Activated CD8-positive, alpha-beta T cell treated with anti-CD3 and anti-CD28 coated beads for 36 hours (primary cell): ENCODE results near the gene RNU1-2. TPM values are rescaled to one million over a fixed set of nuclear protein-coding genes. Genes with fewer than 3 reads are reported as not detected.
A peak's percentile ranks its signal among the peaks of the same experiment; 100 is the strongest.
"Not testable (repeated sequence)": the region's sequence is repeated elsewhere in the genome, so short reads cannot be mapped to it uniquely, and the experiment has no call there.

Experiments
- ATAC-seq: fragments of 200-7000 bp; cut with Tn5 transposase; one replicate; pipeline ENCODE4 v1.10.0; 2021; ENCODE audit warnings: mild to moderate bottlenecking, moderate library complexity
- CTCF ChIA-PET: fragments of 350-600 bp; sonication (Branson Sonifier 250); formaldehyde crosslinking; loops from one replicate; lab custom pipeline; 2021; ENCODE audit warnings: antibody characterized with exemption; lab: Charles Lee
- POLR2A ChIA-PET: fragments of 350-600 bp; sonication (Branson Sonifier 250); formaldehyde crosslinking; loops from one replicate; lab custom pipeline; 2021; ENCODE audit warnings: antibody characterized with exemption; lab: Charles Lee
- DNase-seq: peaks from one replicate; pipeline ENCODE4 v3.0.0-alpha.2; 2020
- H3K27ac Mint-ChIP-seq: one replicate; pipeline ENCODE4 v1.8.0; 2021; ENCODE audit warnings: mild to moderate bottlenecking, mixed read lengths
- H3K27me3 Mint-ChIP-seq: one replicate; pipeline ENCODE4 v1.8.0; 2021; ENCODE audit warnings: mixed read lengths
- H3K36me3 Mint-ChIP-seq: one replicate; pipeline ENCODE4 v1.8.0; 2021; ENCODE audit warnings: low read depth, mixed read lengths
- H3K4me1 Mint-ChIP-seq: one replicate; pipeline ENCODE4 v1.8.0; 2021; ENCODE audit warnings: low read depth, mixed read lengths
- H3K4me3 Mint-ChIP-seq: one replicate; pipeline ENCODE4 v1.8.0; 2021; ENCODE audit warnings: mild to moderate bottlenecking, moderate library complexity, mixed read lengths
- H3K9me3 Mint-ChIP-seq: one replicate; pipeline ENCODE4 v1.8.0; 2021; ENCODE audit warnings: mixed read lengths
- CTCF ChIP-seq: fragments of 200-600 bp; IDR thresholded peaks from one replicate; pipeline ENCODE4 v1.8.0; 2022; ENCODE audit warnings: antibody characterized with exemption, mild to moderate bottlenecking
- intact Hi-C: fragments of 100-400 bp; cut with micrococcal nuclease; formaldehyde crosslinking; loops from one replicate; pipeline ENCODE4 v1.10.0; 2022
- total RNA-seq, 2 experiments: library from RNA; stranded (reverse); gene quantifications; one replicate each; pipeline ENCODE4 v1.2.3, GENCODE V29; 2021

RNU1-2 gene
- total RNA-seq, 2 experiments from 2014 or later, result 820 to 1,043 TPM

GRCh38 chr1:16907870-16908758 is 12.3 kb downstream of the RNU1-2 start:
- Mint-ChIP-seq H3K4me3 (no peak overlapping the region), H3K27ac (no peak overlapping the region), H3K27me3 (no peaks in the 10 kb centered on the region), H3K36me3 (no peaks in the 10 kb centered on the region), H3K9me3 (no peaks in the 10 kb centered on the region), H3K4me1 (peaks cover 8% of the 10 kb centered on the region)
- ATAC-seq (no peak), DNase-seq (no peak)
- no peak for TF ChIP-seq CTCF
- intact Hi-C loops, result no loop called here
- ChIA-PET POLR2A (no interaction called here), CTCF (no interaction called here)

GRCh38 chr1:16911851-16912721 is 16.3 kb downstream of the RNU1-2 start:
- H3K4me3 Mint-ChIP-seq, CTCF ChIA-PET, POLR2A ChIA-PET, intact Hi-C loops, H3K27ac Mint-ChIP-seq, DNase-seq, H3K9me3 Mint-ChIP-seq, H3K36me3 Mint-ChIP-seq, ATAC-seq, H3K27me3 Mint-ChIP-seq: not testable (repeated sequence)
- H3K4me1 Mint-ChIP-seq, result peaks cover 22% of the 10 kb centered on the region

- ATAC-seq, H3K27ac Mint-ChIP-seq, POLR2A ChIA-PET, intact Hi-C loops, DNase-seq, H3K36me3 Mint-ChIP-seq, H3K27me3 Mint-ChIP-seq, H3K9me3 Mint-ChIP-seq, CTCF ChIA-PET: not testable (repeated sequence)
- H3K4me3 Mint-ChIP-seq, result peak overlapping the region; percentile 72
- H3K4me1 Mint-ChIP-seq, result peaks cover 22% of the 10 kb centered on the region
Measured at GRCh38 chr1:16912742-16913141, 17.0 kb downstream of the RNU1-2 start.

- Mint-ChIP-seq H3K9me3 (no peaks in the 10 kb centered on the region), H3K27ac (peak overlapping the region; percentile 49), H3K4me3 (peak overlapping the region; percentile 72), H3K36me3 (no peaks in the 10 kb centered on the region), H3K27me3 (no peaks in the 10 kb centered on the region), H3K4me1 (peaks cover 22% of the 10 kb centered on the region)
- ATAC-seq (no peak), DNase-seq (no peak)
- CTCF ChIA-PET, result no interaction called here
- POLR2A ChIA-PET, result no interaction called here
- no peak for TF ChIP-seq CTCF
- intact Hi-C loops, result no loop called here
Measured at GRCh38 chr1:16913181-16913832, 17.5 kb downstream of the RNU1-2 start.

GRCh38 chr1:16913833-16914662 is 18.3 kb downstream of the RNU1-2 start:
- no peaks in the 10 kb centered on the region for H3K9me3 Mint-ChIP-seq
- POLR2A ChIA-PET, result interaction anchor here (2.5 kb wide), 1 partner anchor 9 kb away, joined by 12 read pairs; no protein-coding TSS in a partner anchor
- peaks cover 22% of the 10 kb centered on the region for H3K4me1 Mint-ChIP-seq
- no peaks in the 10 kb centered on the region for H3K27me3 Mint-ChIP-seq
- peak overlapping the region; percentile 87 for H3K4me3 Mint-ChIP-seq
- peak overlapping the region; percentile 82 for H3K27ac Mint-ChIP-seq
- no peaks in the 10 kb centered on the region for H3K36me3 Mint-ChIP-seq
- TF ChIP-seq CTCF, result no peak
- peak; percentile 90 for DNase-seq
- ATAC-seq, result peak; percentile 98
- intact Hi-C loops, result no loop called here
- CTCF ChIA-PET, result no interaction called here

- intact Hi-C loops, H3K27me3 Mint-ChIP-seq, CTCF ChIA-PET, H3K9me3 Mint-ChIP-seq, ATAC-seq, H3K36me3 Mint-ChIP-seq, DNase-seq: not testable (repeated sequence)
- POLR2A ChIA-PET, result interaction anchor here (0.6 to 2.5 kb wide), 4 partner anchors 8 to 401 kb away, joined by 3 to 12 read pairs (median 3); partner anchors contain the start of gene RNU1-1
- Mint-ChIP-seq H3K4me3 (peak overlapping the region; percentile 87), H3K4me1 (peaks cover 22% of the 10 kb centered on the region), H3K27ac (peak overlapping the region; percentile 82)
Measured at GRCh38 chr1:16914928-16915626, 19.3 kb downstream of the RNU1-2 start.
